Fibroblast of lung (primary cell): Measurements from ENCODE around the gene MEI4.

ENCODE experiments used
- EZH2 ChIP-seq: IDR thresholded peaks from 2 replicates; pipeline ENCODE4 v1.5.1; 2012; ENCODE audit warnings: low read length, control low read depth, mild to moderate bottlenecking; ENCODE audit errors: missing control alignments
- TF ChIP-seq, protein P1 (sequence below), 2 donors: IDR thresholded peaks in 1 of 2; conservative IDR thresholded peaks in 1 of 2; 1 replicate in 1 of 2; 2 replicates in 1 of 2; pipeline ENCODE4 v1.5.1; 2011 to 2012; ENCODE audit warnings: low read length in 2 of 2, control low read depth in 1 of 2, inconsistent platforms in 1 of 2, low read depth in 1 of 2, mild to moderate bottlenecking in 1 of 2

DNA sequence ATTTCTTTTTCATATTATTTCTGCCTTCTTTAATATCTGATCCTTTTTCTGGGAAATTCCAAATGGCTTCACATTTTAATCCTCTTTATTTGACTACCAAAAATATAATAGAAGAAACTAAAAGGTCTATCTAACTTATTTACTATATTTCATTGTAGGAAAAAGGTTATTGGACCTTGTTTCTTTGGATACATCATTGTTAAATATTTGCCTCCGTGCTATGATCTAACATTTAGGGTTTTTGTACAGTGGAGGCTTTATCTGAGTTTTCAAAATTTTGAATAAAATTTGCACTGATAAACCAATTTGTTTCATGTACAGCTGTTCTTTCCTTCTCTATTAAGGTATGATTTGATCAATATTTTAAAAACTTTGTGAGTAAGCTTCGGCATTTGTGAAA is 109.5 kb downstream of the MEI4 start:
- TF ChIP-seq EZH2, result no peak
- TF ChIP-seq, protein P1, sequence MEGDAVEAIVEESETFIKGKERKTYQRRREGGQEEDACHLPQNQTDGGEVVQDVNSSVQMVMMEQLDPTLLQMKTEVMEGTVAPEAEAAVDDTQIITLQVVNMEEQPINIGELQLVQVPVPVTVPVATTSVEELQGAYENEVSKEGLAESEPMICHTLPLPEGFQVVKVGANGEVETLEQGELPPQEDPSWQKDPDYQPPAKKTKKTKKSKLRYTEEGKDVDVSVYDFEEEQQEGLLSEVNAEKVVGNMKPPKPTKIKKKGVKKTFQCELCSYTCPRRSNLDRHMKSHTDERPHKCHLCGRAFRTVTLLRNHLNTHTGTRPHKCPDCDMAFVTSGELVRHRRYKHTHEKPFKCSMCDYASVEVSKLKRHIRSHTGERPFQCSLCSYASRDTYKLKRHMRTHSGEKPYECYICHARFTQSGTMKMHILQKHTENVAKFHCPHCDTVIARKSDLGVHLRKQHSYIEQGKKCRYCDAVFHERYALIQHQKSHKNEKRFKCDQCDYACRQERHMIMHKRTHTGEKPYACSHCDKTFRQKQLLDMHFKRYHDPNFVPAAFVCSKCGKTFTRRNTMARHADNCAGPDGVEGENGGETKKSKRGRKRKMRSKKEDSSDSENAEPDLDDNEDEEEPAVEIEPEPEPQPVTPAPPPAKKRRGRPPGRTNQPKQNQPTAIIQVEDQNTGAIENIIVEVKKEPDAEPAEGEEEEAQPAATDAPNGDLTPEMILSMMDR (conservative IDR thresholded peaks at IDR 0.05 in 1 of 2, IDR thresholded peaks at IDR 0.05 in 1 of 2; ENCODE audit: low read depth in 1 of 2, low read length in 2 of 2), result no peak
